WI38 (cell line): ENCODE measurements around the gene TNNT3.

Source experiments
- H3K4me3 ChIP-seq: 2 replicates; pipeline ENCODE4 v1.5.1; 2011; ENCODE audit warnings: low read depth, mild to moderate bottlenecking, control low read depth, low read length
- CTCF ChIP-seq: IDR thresholded peaks from 2 replicates; pipeline ENCODE4 v1.5.1; 2012; ENCODE audit warnings: low read depth, mild to moderate bottlenecking, control low read depth, low read length

TNNT3 gene

GRCh38 chr11:1887451-1888346 lies 31.8 kb upstream of the TNNT3 start:
- no peak for TF ChIP-seq CTCF
- no peak overlapping the region for H3K4me3 ChIP-seq

DNA sequence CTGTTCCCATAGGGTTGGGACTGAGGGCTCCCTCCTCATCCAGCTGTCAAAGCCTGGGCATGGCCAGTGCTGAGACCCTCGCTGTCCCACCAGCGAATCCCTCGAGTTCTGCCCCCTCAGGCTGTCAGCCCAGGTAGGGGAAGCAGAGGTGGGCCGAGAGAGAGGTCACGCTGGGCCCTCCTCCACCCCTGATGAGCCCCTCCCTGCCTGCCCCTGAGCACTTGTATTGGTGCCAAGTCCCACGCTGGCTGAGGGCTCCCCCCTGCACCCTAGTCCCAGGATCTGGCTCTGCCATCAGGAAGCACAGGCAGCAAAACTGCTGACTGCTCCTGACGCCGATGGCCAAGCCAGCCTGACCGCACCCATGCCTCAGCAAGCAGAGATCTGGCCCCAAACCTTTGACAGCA lies 31.2 kb upstream of the TNNT3 start:
- TF ChIP-seq CTCF, result no peak
- no peak overlapping the region for H3K4me3 ChIP-seq

- no peak for TF ChIP-seq CTCF
Measured at GRCh38 chr11:1888811-1889210, 30.7 kb upstream of the TNNT3 start.

DNA sequence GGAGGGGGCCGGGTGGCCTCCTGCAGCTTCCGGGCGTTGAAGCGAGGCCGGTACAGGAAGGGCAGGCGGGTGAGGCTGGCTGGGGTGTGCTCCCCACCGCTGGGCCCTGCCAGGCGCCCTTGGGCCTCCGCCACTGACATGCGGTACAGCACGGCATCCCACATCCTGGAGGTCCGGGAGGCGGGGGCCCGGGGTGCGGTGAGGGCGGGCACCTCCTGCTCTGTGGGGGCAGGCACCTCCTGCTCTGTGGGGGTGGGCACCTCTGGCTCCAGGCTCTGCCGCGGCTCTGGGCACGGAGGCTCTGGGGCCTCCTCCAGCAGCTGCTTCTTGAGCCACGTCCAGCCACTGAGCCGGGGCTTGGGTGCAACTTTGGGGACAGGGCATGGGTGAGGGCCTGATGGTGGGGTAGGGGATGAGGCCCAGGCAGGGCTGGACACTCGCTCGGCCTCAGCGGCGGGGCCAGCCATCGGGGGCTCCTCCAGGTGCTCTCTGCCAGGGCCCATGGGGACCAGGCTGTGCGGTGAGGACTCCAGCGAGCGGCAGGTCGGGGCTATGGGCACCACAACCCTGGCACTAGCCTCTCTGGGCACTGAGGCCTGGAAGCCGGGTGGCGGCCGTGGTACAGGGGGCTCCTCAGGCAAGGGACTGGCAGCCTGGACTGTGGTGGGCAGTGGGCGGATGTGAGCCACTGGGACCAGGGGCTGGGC lies 30.1 kb upstream of the TNNT3 start:
- TF ChIP-seq CTCF, result no peak
- H3K4me3 ChIP-seq, result no peak overlapping the region

More at GRCh38 chr11:1888811-1889210, 30.7 kb upstream of the TNNT3 start:
- H3K4me3 ChIP-seq, result no peak overlapping the region

- no peak overlapping the region for H3K4me3 ChIP-seq
- TF ChIP-seq CTCF, result no peak
Measured at GRCh38 chr11:1889941-1890855, 29.3 kb upstream of the TNNT3 start.

DNA sequence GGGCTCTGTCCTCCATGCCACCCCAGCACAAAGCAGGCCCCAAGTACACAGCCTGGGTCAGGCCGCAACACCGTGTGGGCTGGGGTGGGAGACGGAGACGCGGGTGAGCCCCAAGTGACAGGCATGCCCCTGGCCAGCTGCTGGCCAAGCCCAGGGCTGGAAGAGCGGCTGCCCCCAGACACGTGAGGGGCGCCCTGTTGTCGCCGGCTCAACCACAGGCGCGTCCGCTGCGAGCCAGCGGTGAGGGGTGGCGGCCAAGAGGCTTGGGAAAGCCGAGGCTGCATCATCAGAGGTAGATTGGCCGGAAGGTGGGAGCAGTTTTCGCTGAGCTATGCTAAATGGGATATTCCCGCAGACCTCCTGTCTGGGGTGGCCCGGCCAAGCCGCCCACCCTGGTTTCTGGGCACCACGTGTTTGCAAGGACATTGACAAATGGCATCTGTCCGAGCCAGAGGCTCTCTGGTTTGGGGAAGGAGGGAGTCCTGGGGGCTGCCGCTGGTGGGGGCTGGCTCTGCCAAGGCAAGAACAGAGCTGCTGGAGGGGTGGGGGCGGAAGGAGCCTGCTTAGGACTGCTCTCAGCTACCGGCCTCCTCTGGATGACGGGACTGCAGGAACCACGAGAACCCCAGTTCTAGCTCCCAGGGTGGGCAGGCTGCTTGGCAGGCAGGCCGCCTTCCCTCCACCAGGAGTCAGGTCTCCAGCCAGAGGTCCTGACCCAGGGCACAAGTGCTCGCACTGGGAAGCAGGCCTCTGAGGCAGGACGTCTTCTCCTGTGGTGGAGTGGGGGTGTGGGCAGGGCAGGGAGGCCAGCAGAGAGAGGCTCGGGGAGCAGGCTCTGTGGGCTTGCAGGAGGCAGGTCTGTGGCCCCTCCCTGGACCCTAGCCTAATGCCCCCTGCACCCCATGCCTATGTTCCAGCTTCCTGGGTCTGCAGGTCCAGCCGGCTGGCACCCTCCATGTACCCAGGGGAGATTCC lies 28.4 kb upstream of the TNNT3 start:
- TF ChIP-seq CTCF, result no peak
- H3K4me3 ChIP-seq, result no peak overlapping the region
